ENCODE data around the gene LRP10.

Gene LRP10

GRCh38 chr14:22861651-22862050, 9.9 kb upstream of the LRP10 start:
- no peak for TF ChIP-seq CTCF (IDR thresholded peaks at IDR 0.05; ENCODE audit: low read depth, low read length)
- H3K4me3 ChIP-seq (replicated peaks in 1 of 2; ENCODE audit: low read depth in 2 of 2, low read length in 2 of 2), result no peak overlapping the region
- DNase-seq (ENCODE audit: low read depth in 2 of 2), result no peak

- no peak for TF ChIP-seq CTCF (IDR thresholded peaks at IDR 0.05; ENCODE audit: low read depth, low read length)
- no peak overlapping the region for H3K4me3 ChIP-seq (replicated peaks in 1 of 2; ENCODE audit: low read depth in 2 of 2, low read length in 2 of 2)
- DNase-seq (ENCODE audit: low read depth in 2 of 2), result no peak
Measured at GRCh38 chr14:22864979-22865378, 6.6 kb upstream of the LRP10 start.

GRCh38 chr14:22865424-22866405, 5.8 kb upstream of the LRP10 start:
- no peak for DNase-seq (ENCODE audit: low read depth in 2 of 2)
- H3K4me3 ChIP-seq (replicated peaks in 1 of 2; ENCODE audit: low read depth in 2 of 2, low read length in 2 of 2), result no peak overlapping the region
- TF ChIP-seq CTCF (IDR thresholded peaks at IDR 0.05; ENCODE audit: low read depth, low read length), result peak; percentile 41

- TF ChIP-seq CTCF (IDR thresholded peaks at IDR 0.05; ENCODE audit: low read depth, low read length), result no peak
- no peak overlapping the region for H3K4me3 ChIP-seq (replicated peaks in 1 of 2; ENCODE audit: low read depth in 2 of 2, low read length in 2 of 2)
- no peak for DNase-seq (ENCODE audit: low read depth in 2 of 2)
Measured at GRCh38 chr14:22866874-22867273, 4.7 kb upstream of the LRP10 start.

GRCh38 chr14:22870811-22871223, 723 bp upstream of the LRP10 start:
- peak overlapping the region; percentile 63 to 87 for H3K4me3 ChIP-seq (replicated peaks in 1 of 2; ENCODE audit: low read depth in 2 of 2, low read length in 2 of 2)
- no peak for DNase-seq (ENCODE audit: low read depth in 2 of 2)
- TF ChIP-seq CTCF (IDR thresholded peaks at IDR 0.05; ENCODE audit: low read depth, low read length), result no peak

- TF ChIP-seq CTCF (IDR thresholded peaks at IDR 0.05; ENCODE audit: low read depth, low read length), result peak; percentile 97
- H3K4me3 ChIP-seq (replicated peaks in 1 of 2; ENCODE audit: low read depth in 2 of 2, low read length in 2 of 2), result peak overlapping the region; percentile 63 to 87
- peak; percentile 86 to 87 for DNase-seq (ENCODE audit: low read depth in 2 of 2)
Measured at GRCh38 chr14:22872033-22872832, 693 bp downstream of the LRP10 start.

Data from cardiac fibroblast (primary cell).